HG02759 (cell line): Measurements from ENCODE around the gene VPREB3.
"Not testable (repeated sequence)": the region's sequence is repeated elsewhere in the genome, so short reads cannot be mapped to it uniquely, and the experiment has no call there.

Experiments used
- ATAC-seq: cut with Tn5 transposase; IDR thresholded peaks from one replicate; pipeline ENCODE4 v1.9.1; 2021; ENCODE audit warnings: mild to moderate bottlenecking, moderate library complexity; ENCODE audit not compliant: unreplicated experiment

VPREB3 gene

GRCh38 chr22:23744485-23744884, 9.7 kb downstream of the VPREB3 start:
- ATAC-seq = no peak

- no peak for ATAC-seq
Measured at GRCh38 chr22:23744001-23744400, 10.2 kb downstream of the VPREB3 start.

- no peak for ATAC-seq
Measured at GRCh38 chr22:23743303-23743705, 10.9 kb downstream of the VPREB3 start.

- no peak for ATAC-seq
Measured at GRCh38 chr22:23742505-23743264, 11.5 kb downstream of the VPREB3 start.

GRCh38 chr22:23737696-23738095, 16.5 kb downstream of the VPREB3 start:
- no peak for ATAC-seq

GRCh38 chr22:23728108-23728507, 26.1 kb downstream of the VPREB3 start:
- not testable (repeated sequence) for ATAC-seq

GRCh38 chr22:23722724-23723123, 31.5 kb downstream of the VPREB3 start:
- ATAC-seq = no peak

- no peak for ATAC-seq
Measured at GRCh38 chr22:23722160-23722559, 32.1 kb downstream of the VPREB3 start.

- no peak for ATAC-seq
Measured at GRCh38 chr22:23720855-23721254, 33.4 kb downstream of the VPREB3 start.

GRCh38 chr22:23718371-23719165, 35.7 kb downstream of the VPREB3 start:
- no peak for ATAC-seq

- ATAC-seq = peak; percentile 81
Measured at GRCh38 chr22:23716811-23717801, 37.1 kb downstream of the VPREB3 start.

GRCh38 chr22:23715806-23716375, 38.3 kb downstream of the VPREB3 start:
- no peak for ATAC-seq

- ATAC-seq = no peak
Measured at GRCh38 chr22:23714596-23715578, 39.3 kb downstream of the VPREB3 start.

GRCh38 chr22:23713696-23714595, 40.3 kb downstream of the VPREB3 start:
- no peak for ATAC-seq

GRCh38 chr22:23712256-23712655, 42.0 kb downstream of the VPREB3 start:
- no peak for ATAC-seq

GRCh38 chr22:23709107-23709506, 45.1 kb downstream of the VPREB3 start:
- no peak for ATAC-seq

- ATAC-seq = no peak
Measured at GRCh38 chr22:23708270-23708669, 46.0 kb downstream of the VPREB3 start.

- ATAC-seq = no peak
Measured at GRCh38 chr22:23705358-23705757, 48.9 kb downstream of the VPREB3 start.
